Adrenal gland (tissue), 5 donors: ENCODE data around the gene ACSF3.

Source experiments
- CTCF ChIP-seq, 6 experiments: fragments of 450-650 bp in 4 of 6; fragments of 200-600 bp in 2 of 6; sonication (generic) in 1 of 6; IDR thresholded peaks; 1 replicate in 5 of 6; 2 replicates in 1 of 6; pipeline versions ENCODE4 v1.5.1 to v1.8.0; 2016 to 2021; ENCODE audit warnings: antibody characterized with exemption in 6 of 6, mild to moderate bottlenecking in 2 of 6, moderate library complexity in 1 of 6
- POLR2A ChIP-seq, 2 donors: fragments of 450-650 bp; IDR thresholded peaks; one replicate each; pipeline ENCODE4 v1.6.1; 2017; ENCODE audit warnings: antibody characterized with exemption in 2 of 2, mild to moderate bottlenecking in 2 of 2, moderate library complexity in 1 of 2
- donor health status: DM: no; HTN: no; CAD: no.

- TF ChIP-seq CTCF (IDR thresholded peaks at IDR 0.05) = no peak
- TF ChIP-seq POLR2A (IDR thresholded peaks at IDR 0.05) = no peak
These were observed 93.5 kb downstream of the ACSF3 start for GRCh38 chr16:89187032-89187769.
